OCI-M2 (cell line): ENCODE measurements around the gene ACR.
"Not testable (repeated sequence)": the region's sequence is repeated elsewhere in the genome, so short reads cannot be mapped to it uniquely, and the experiment has no call there.

ENCODE experiments used
- DNase-seq: peaks from one replicate; lab custom pipeline; 2025; ENCODE audit not compliant: unreplicated experiment; lab: John Stamatoyannopoulos, UW

Gene ACR

DNA sequence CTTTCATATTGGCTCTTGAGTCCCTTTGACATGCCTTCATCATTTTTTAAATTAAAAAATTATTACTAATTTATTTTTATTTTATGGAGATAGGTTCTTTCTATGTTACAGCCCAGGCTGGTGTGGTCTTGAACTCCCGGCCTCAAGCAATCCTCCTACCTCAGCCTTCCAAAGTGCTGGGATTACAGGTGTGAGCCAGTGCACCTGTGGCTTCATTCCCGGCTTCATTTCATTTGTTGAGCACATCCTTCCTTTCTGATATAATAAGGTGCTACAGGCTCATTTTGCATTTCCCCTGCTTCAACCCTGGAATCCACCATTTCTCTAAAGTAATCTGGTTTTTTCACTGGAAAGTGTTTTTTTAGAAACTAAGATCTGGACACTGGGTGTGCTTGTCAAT is 23.8 kb downstream of the ACR start:
- not testable (repeated sequence) for DNase-seq

DNA sequence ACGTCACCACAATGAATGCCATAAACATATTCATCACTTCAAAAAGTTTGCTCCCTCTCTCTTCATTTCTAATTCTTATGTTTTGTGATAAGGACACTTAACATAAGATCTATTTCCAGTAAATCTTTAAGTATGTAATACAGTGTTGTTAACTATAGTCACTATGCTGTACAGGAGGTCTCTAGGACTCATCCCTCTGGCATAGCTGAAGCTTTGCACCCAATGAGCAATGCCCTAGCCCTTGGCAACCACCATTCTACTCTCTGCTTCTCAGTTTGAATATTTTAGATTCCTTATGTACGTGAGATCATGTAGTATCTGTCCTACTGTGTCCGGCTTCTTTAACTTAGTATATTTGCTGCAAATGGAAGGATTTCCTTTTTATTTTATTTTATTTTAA is 26.3 kb downstream of the ACR start:
- DNase-seq = not testable (repeated sequence)

GRCh38 chr22:50775132-50775531 is 37.1 kb downstream of the ACR start:
- DNase-seq = not testable (repeated sequence)

DNA sequence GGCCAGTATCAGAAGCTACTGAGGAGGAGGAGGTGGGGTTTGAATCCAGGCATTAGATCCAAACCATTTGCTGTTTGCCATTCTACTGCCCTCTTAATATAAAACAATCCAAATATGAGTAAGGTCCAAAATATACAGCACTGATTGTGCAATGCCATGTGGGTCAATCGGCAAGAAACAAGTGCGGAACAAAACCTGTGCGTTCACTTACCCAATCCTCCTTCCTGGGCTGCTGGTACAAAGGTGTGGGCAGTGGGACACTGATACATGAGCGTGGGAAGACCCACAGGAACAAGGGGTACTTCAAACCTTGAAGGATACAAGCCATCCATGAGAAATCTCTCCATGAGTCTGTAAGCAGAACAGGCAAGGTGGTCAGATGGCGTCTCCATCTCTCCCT is 39.6 kb downstream of the ACR start:
- DNase-seq = not testable (repeated sequence)

DNA sequence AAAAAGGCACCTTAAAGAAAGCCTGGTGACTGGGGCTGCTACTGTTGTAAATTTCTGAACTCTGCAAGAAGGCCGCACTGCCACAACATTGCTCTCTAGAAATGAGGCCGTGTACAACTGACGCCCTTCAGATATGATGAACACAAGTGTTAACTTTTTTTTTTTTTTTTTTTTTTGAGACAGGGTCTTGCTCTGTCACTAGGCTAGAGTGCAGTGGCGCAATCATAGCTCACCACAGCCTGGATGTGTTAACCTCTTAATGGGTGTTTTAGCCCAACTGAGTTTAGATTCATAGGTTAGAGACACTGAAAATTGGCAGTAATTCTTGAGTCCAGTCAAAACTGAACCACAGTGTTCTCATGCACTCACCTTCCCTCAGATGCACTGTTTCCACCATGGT is 42.2 kb downstream of the ACR start:
- not testable (repeated sequence) for DNase-seq

- not testable (repeated sequence) for DNase-seq
Observed at GRCh38 chr22:50782253-50782652, 44.2 kb downstream of the ACR start.

GRCh38 chr22:50783033-50783879 is 45.3 kb downstream of the ACR start, which contains the start of gene RABL2B:
Gene RABL2B, minus strand, starts transcription at chr22:50783636. Its CDS starts 1,342 bp downstream, at chr22:50782294.
- DNase-seq = peak; percentile 60

DNA sequence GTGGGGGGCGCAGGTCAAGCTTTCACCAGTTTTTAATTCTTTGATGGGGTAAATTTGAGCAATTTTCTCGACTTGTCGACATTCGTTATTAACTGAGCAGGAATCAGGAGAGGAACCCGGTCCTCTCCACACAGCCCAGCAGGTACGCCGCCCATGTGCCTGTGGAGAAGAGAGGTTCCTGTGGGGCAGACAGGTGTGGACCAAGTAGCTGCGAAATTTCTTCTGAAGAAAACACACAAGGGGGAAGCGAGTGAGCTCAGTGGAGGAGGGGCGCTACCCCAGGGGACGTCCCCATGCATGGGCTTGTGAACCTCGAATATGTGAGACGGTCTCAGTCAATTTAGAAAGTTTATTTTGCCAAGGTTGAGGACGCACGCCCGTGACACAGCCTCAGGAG is 45.9 kb downstream of the ACR start:
- not testable (repeated sequence) for DNase-seq

GRCh38 chr22:50785289-50785688 is 47.3 kb downstream of the ACR start:
- DNase-seq = not testable (repeated sequence)

DNA sequence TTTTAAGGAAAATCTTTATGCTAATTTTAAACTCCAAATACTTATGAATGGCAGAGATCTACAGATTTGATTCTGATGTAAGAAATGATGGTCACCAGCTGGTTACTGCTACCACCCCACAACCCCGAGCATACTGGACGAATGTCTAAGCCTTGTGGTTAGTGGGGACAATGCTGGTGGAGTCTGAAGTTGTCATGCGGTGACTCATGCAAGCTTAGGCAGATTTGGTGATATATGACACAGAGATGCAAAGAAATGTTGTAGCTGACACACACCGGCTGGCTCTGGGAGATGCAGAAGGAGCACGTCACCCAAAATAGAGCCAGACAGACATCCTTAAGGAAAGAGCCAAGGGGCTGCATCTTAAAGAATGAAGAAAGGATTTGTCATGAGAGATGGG is 48.9 kb downstream of the ACR start:
- DNase-seq = not testable (repeated sequence)
